GM18870 (cell line): ENCODE data around the gene NAT14.
"Not testable (repeated sequence)": the region's sequence is repeated elsewhere in the genome, so short reads cannot be mapped to it uniquely, and the experiment has no call there.

Source experiments
- ATAC-seq: cut with Tn5 transposase; IDR thresholded peaks from one replicate; pipeline ENCODE4 v1.9.1; 2021; ENCODE audit warnings: moderate library complexity; ENCODE audit not compliant: unreplicated experiment

The NAT14 gene

GRCh38 chr19:55530996-55531395 is 46.0 kb downstream of the NAT14 start:
- ATAC-seq, result no peak

DNA sequence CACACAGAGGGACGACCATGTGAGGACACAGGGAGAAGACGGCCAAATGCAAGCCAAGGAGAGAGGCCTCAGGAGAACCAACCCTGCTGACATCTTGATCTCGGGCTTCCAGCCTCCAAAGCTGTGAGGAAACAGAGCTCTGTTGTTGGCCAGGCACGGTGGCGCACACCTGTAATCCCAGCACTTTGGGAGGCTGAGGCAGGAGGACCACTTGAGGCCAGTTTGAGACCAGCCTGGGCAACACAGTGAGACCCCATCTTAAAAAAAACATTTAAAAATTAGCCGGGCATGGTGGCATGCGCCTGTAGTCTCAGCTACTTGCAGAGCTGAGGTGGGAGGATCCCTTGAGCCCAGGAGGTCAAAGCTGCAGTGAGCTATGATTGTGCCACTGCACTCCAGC is 49.3 kb downstream of the NAT14 start:
- not testable (repeated sequence) for ATAC-seq

DNA sequence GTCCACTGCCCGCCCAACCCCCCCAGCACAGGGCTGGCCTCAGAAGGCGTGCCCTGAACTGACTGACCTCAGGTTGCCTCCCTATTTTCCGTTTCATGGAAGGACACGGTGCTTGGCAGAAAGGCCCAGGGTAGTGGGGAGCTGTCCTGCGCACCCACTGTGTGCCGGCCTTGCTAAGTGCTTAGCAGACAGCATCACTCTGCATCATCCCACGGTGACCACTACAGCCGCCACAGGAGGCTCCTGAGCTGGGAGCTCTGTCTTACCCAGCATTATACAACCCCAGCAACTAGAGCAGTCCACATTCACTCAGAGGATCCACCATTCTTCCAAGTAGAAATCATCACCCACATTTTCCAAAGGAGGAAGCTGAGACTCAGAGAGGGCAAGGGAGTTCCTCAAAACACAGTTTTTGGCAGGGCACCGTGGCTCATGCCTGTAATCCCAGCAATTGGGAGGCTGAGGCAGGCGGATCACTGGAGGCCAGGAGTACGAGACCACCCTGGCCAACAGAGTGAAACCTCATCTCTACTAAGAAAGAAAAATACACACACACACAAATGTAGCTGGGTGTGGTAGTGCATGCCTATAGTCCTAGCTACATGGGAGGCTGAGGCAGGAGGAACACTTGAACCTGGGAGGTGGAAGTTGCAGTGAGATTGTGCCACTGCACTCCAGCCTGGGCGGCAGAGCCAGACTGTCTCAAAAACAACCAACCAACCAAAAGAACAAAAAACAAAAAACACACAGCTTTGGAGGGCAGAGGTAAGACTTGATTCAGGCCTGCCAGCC is 50.4 kb downstream of the NAT14 start:
- no peak for ATAC-seq

GRCh38 chr19:55535965-55536350 is 51.0 kb downstream of the NAT14 start:
- no peak for ATAC-seq

DNA sequence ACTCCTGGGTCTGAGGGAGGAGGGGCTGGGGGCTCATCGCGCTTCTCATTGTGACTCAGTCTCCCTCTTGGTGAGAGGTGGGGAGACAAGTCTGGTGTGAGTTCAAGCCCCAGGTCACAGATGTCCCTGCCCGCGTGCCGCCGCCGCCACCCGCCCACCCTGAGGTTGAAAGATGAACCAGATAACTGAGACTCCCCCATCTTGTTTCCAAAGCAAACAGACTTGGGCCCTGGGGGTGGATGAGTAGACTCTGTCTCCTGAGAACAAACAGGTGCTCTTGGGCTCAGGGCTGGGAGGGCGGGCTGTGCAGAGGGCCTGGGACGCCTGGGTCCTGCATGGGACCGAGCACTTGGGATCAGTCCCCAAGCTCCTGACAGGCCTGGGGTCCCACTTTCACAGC is 51.4 kb downstream of the NAT14 start:
- ATAC-seq, result no peak
